Small intestine (tissue), 7 donors: ENCODE data around the gene SYNE3. TPM values are rescaled to one million over a fixed set of nuclear protein-coding genes. Genes with fewer than 3 reads are reported as not detected.

Experiments used
- DNase-seq, 2 donors: peaks; one replicate each; pipeline versions ENCODE4 v3.0.0 to v3.0.0-alpha.2; 2013
- FAIRE-seq: peaks from 2 replicates; lab custom pipeline; 2012; peaks lifted over from hg19 to GRCh38; lab: Jason Lieb, UNC
- H3K27ac ChIP-seq, 3 donors: one replicate each; pipeline ENCODE4 v1.5.1; 2013; ENCODE audit warnings: low read length in 2 of 3, mild to moderate bottlenecking in 2 of 3, control low read depth in 1 of 3, inconsistent platforms in 1 of 3, low read depth in 1 of 3, moderate library complexity in 1 of 3
- H3K27me3 ChIP-seq, 3 donors: one replicate each; pipeline ENCODE4 v1.6.1; 2013; ENCODE audit warnings: low read length in 3 of 3, inconsistent platforms in 1 of 3; ENCODE audit not compliant: control insufficient read depth in 3 of 3, insufficient read depth in 3 of 3
- H3K36me3 ChIP-seq, 3 donors: one replicate each; pipeline ENCODE4 v1.6.1; 2013; ENCODE audit warnings: low read length in 3 of 3, inconsistent platforms in 1 of 3, low read depth in 1 of 3, mild to moderate bottlenecking in 1 of 3, moderate library complexity in 1 of 3; ENCODE audit not compliant: control insufficient read depth in 3 of 3, insufficient read depth in 2 of 3
- H3K4me1 ChIP-seq, 3 donors: one replicate each; pipeline ENCODE4 v1.6.1; 2013; ENCODE audit warnings: low read length in 2 of 3, inconsistent platforms in 1 of 3, low read depth in 1 of 3, mild to moderate bottlenecking in 1 of 3, moderate library complexity in 1 of 3; ENCODE audit not compliant: control insufficient read depth in 3 of 3, insufficient read depth in 2 of 3
- H3K4me3 ChIP-seq, 3 donors: one replicate each; pipeline ENCODE4 v1.5.1; 2013; ENCODE audit warnings: low read length in 3 of 3, control low read depth in 1 of 3, inconsistent platforms in 1 of 3, low read depth in 1 of 3, mild to moderate bottlenecking in 1 of 3, moderate library complexity in 1 of 3
- H3K9me3 ChIP-seq, 2 donors: one replicate each; pipeline ENCODE4 v1.6.1; 2013; ENCODE audit warnings: low read depth in 1 of 2, low read length in 1 of 2; ENCODE audit not compliant: control insufficient read depth in 2 of 2, insufficient read depth in 1 of 2
- WGBS, 3 donors: extraction: QIAGEN DNeasy Blood & Tissue Kit; methylation state at CpG; one replicate each; pipeline ENCODE4 v1.1.7; 2013; 5-methylcytosine and 5-hydroxymethylcytosine counted together
- polyA plus RNA-seq, 4 donors: library from polyadenylated mRNA; stranded (reverse) in 3 of 4; unstranded in 1 of 4; fragments of 200-250 nt in 3 of 4; fragments of 120-200 nt in 1 of 4; gene quantifications; one replicate each; pipeline versions ENCODE4 v1.2.1 to v1.2.3, GENCODE V29; 2013
- donor health status: healthy with polysubstance abuse.
- donor health status: control.
- donor health status: control.
- donor health status: Bipolar disorder and iron deficiency.
- donor health status: healthy.

Gene SYNE3
- polyA plus RNA-seq, 4 donors: 0.81 to 5.0 (median 1.4) TPM

DNA sequence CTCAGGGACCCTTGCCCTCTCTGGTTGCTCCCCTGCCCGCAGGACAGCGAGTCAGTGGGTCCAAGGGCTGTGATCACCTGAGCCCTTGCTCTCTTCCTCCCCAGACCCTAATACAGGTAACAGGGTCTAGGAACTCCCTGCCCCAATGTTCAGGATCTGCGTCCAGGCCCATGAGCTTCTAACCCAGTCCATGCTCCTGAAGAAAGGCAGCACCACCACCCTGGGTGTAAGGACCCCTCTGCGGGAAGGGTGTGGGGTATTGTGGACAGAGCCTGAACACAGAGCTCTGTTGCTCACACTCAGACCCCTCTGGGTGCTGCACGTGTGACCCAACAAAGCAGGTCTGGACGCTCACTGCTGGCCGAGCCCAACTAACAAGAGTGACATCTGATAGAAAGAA, 36.7 kb upstream of the SYNE3 start:
- no peak for FAIRE-seq
- 83 to 95% (median 93%) methylated on average over 7 of the region's 7 CpGs for WGBS, 3 donors
- no peaks in the 10 kb centered on the region for H3K4me1 ChIP-seq

GRCh38 chr14:95551435-95551834, 35.0 kb upstream of the SYNE3 start:
- FAIRE-seq (no peak), DNase-seq (no peak)
- 96 to 100% (median 97%) methylated on average over 1 of the region's 1 CpG for WGBS, 3 donors
- no peak overlapping the region for H3K27ac ChIP-seq
- no peaks in the 10 kb centered on the region for H3K4me1 ChIP-seq
- peaks cover 0 to 7% of the 10 kb centered on the region in 2 donors for H3K9me3 ChIP-seq
- H3K36me3 ChIP-seq: peaks cover 0 to 10% (median 0%) of the 10 kb centered on the region in 3 donors
- no peak overlapping the region for H3K4me3 ChIP-seq
- no peaks in the 10 kb centered on the region for H3K27me3 ChIP-seq

More for the DNA sequence above, 36.7 kb upstream of the SYNE3 start:
- H3K36me3 ChIP-seq: peaks cover 0 to 2% (median 0%) of the 10 kb centered on the region in 3 donors
- H3K9me3 ChIP-seq: peaks cover 0 to 7% of the 10 kb centered on the region in 2 donors
- no peaks in the 10 kb centered on the region for H3K27me3 ChIP-seq
- H3K4me3 ChIP-seq: no peak overlapping the region
- H3K27ac ChIP-seq: no peak overlapping the region
- DNase-seq: no peak

DNA sequence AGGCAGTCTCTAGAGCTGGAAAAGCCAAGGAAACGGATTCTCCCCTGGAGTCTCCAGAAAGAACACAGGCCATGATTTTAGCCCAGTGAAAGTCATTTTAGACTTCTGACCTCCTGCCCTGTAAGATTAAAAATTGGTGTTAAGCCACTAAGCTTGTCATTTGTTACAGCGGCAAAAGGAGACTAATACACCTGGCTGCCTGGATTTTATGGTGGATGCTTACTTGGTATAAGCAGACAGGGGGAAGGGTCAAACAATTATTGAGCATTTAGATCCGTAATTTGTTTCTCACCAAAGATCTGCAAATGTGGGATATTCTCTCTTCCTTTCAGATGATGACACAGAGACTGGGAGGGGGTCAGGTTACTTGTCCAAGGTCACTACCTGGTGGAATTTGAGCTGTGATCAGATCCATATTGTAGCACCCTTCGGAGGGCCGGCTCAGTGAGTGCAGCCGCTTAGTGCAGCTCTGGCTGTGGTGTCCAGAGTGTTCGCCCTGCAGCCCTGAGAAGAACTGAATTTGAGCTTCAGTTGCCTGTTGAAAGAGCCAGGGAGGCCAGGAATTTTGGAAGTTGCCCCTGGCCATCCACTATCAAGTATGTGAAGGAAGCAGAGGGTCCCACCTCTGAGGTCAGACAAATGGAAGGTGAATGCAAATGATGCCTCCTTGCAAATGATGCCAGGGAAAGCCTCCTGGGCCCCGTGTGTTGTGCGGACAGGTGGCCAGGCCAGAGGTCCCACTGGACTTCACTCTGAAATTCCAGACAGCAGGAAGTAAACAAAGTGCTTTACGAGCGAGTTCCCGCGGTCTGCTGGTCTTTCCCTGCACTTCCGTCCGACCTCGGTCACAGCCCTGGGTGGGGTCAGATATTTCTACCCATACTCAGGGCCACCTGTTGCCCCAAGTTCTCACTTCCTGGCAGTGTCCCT, 33.5 kb upstream of the SYNE3 start:
- no peak overlapping the region for H3K27ac ChIP-seq

GRCh38 chr14:95548328-95548929, 32.0 kb upstream of the SYNE3 start:
- H3K9me3 ChIP-seq: peaks cover 0 to 7% of the 10 kb centered on the region in 2 donors
- H3K27me3 ChIP-seq: no peaks in the 10 kb centered on the region
- no peak for FAIRE-seq
- H3K4me1 ChIP-seq: no peaks in the 10 kb centered on the region
- H3K36me3 ChIP-seq: peaks cover 0 to 20% (median 2%) of the 10 kb centered on the region in 3 donors
- DNase-seq: no peak
- H3K27ac ChIP-seq: no peak overlapping the region
- no peak overlapping the region for H3K4me3 ChIP-seq
- 86 to 94% (median 89%) methylated on average over 9 of the region's 9 CpGs for WGBS, 3 donors

More for the DNA sequence above, 33.5 kb upstream of the SYNE3 start:
- Histone ChIP-seq H3K4me3 (no peak overlapping the region), H3K9me3 (peaks cover 0 to 7% of the 10 kb centered on the region in 2 donors), H3K4me1 (no peaks in the 10 kb centered on the region), H3K36me3 (peaks cover 0 to 14% (median 0%) of the 10 kb centered on the region in 3 donors), H3K27me3 (no peaks in the 10 kb centered on the region)
- DNase-seq (no peak), FAIRE-seq (no peak)
- 70 to 87% (median 85%) methylated on average over 16 of the region's 16 CpGs for WGBS, 3 donors

- no peak overlapping the region for H3K4me3 ChIP-seq
- FAIRE-seq: no peak
- WGBS, 3 donors: 80 to 83% (median 80%) methylated on average over 14 of the region's 14 CpGs
- no peaks in the 10 kb centered on the region for H3K27me3 ChIP-seq
- H3K4me1 ChIP-seq: no peaks in the 10 kb centered on the region
- H3K9me3 ChIP-seq: peaks cover 0 to 7% of the 10 kb centered on the region in 2 donors
- DNase-seq: no peak
- H3K27ac ChIP-seq: no peak overlapping the region
- H3K36me3 ChIP-seq: peaks cover 0 to 22% (median 2%) of the 10 kb centered on the region in 3 donors
Observed at GRCh38 chr14:95547626-95548327, 31.3 kb upstream of the SYNE3 start.

DNA sequence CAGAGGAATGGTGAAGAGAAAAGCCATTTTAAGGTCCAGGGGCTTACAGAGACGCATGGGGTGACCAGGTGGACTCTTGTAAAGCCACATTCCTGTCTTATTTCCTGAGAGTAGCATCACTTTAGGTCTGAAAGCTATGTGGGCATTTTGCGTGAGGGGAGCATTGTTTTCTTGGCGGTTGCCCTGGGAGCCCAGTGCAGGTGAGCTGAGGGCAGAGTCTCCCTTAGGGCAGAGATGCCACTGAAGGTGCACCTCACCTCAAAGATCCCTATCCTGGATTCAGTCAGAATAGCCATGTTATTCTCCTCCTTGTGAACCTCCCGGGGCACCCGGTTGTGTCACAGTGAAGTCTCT, 30.8 kb upstream of the SYNE3 start:
- Histone ChIP-seq H3K4me3 (no peak overlapping the region), H3K4me1 (no peaks in the 10 kb centered on the region), H3K27ac (no peak overlapping the region), H3K27me3 (no peaks in the 10 kb centered on the region), H3K36me3 (peaks cover 0 to 22% (median 2%) of the 10 kb centered on the region in 3 donors), H3K9me3 (peaks cover 0 to 7% of the 10 kb centered on the region in 2 donors)
- WGBS, 3 donors: 86 to 95% (median 93%) methylated on average over 5 of the region's 5 CpGs
- DNase-seq (no peak), FAIRE-seq (no peak)

- FAIRE-seq (no peak), DNase-seq (peak in 1 of 2 donors; percentile 46)
- no peak overlapping the region for H3K4me3 ChIP-seq
- H3K27me3 ChIP-seq: no peaks in the 10 kb centered on the region
- WGBS, 3 donors: 83 to 84% (median 84%) methylated on average over 5 of the region's 5 CpGs
- peaks cover 0 to 20% (median 2%) of the 10 kb centered on the region in 3 donors for H3K36me3 ChIP-seq
- H3K27ac ChIP-seq: no peak overlapping the region
- peaks cover 0 to 2% (median 0%) of the 10 kb centered on the region in 3 donors for H3K4me1 ChIP-seq
- peaks cover 0 to 2% of the 10 kb centered on the region in 2 donors for H3K9me3 ChIP-seq
Observed at GRCh38 chr14:95545515-95546168, 29.2 kb upstream of the SYNE3 start.
